Esophagus muscularis mucosa (tissue), 4 donors: ENCODE results near the gene NARF.

ENCODE experiments used
- CTCF ChIP-seq, 3 experiments: fragments of 200-600 bp in 2 of 3; fragments of 450-650 bp in 1 of 3; sonication (generic) in 2 of 3; IDR thresholded peaks; one replicate each; pipeline ENCODE4 v1.5.1; 2017 to 2019; ENCODE audit warnings: antibody characterized with exemption in 3 of 3, mild to moderate bottlenecking in 2 of 3, moderate library complexity in 1 of 3
- EP300 ChIP-seq: sonication (generic); formaldehyde crosslinking; IDR thresholded peaks from one replicate; pipeline ENCODE4 v1.6.1; 2017; ENCODE audit warnings: antibody characterized with exemption
- POLR2A ChIP-seq: fragments of 450-650 bp; IDR thresholded peaks from one replicate; pipeline ENCODE4 v1.6.1; 2017; ENCODE audit warnings: antibody characterized with exemption, moderate library complexity, mild to moderate bottlenecking, low read depth
- POLR2AphosphoS5 ChIP-seq, 2 donors: sonication (generic); formaldehyde crosslinking; IDR thresholded peaks; one replicate each; pipeline ENCODE4 v1.6.1; 2017; ENCODE audit warnings: antibody characterized with exemption in 2 of 2

- no peak for TF ChIP-seq POLR2AphosphoS5 (IDR thresholded peaks at IDR 0.05)
- TF ChIP-seq CTCF (IDR thresholded peaks at IDR 0.05), result no peak
- TF ChIP-seq POLR2A, result no peak
- TF ChIP-seq EP300, result no peak
These were observed 24.7 kb downstream of the NARF start for GRCh38 chr17:82483204-82483660.
